Lung (tissue), 12 donors: ENCODE data around the gene FAM98C. TPM values are rescaled to one million over a fixed set of nuclear protein-coding genes. Genes with fewer than 3 reads are reported as not detected.

Experiments used
- ATAC-seq: fragments of 200-7000 bp; cut with Tn5 transposase; one replicate; pipeline ENCODE4 v1.9.1; 2020; ENCODE audit warnings: moderate number of reproducible peaks; ENCODE audit not compliant: insufficient read depth, low FRiP score
- DNase-seq, 3 donors: peaks; one replicate each; pipeline ENCODE4 v3.0.0-alpha.2; 2013 to 2017
- H3K27ac ChIP-seq, 2 donors: one replicate each; pipeline ENCODE4 v1.5.1; 2013; ENCODE audit warnings: mild to moderate bottlenecking in 2 of 2, moderate library complexity in 2 of 2, control low read depth in 1 of 2, inconsistent platforms in 1 of 2, low read depth in 1 of 2, low read length in 1 of 2
- H3K27me3 ChIP-seq, 3 donors: one replicate each; pipeline ENCODE4 v1.5.1; 2013; ENCODE audit warnings: low read length in 2 of 3; ENCODE audit not compliant: control insufficient read depth in 3 of 3, insufficient read depth in 3 of 3
- H3K36me3 ChIP-seq, 4 donors: one replicate each; pipeline ENCODE4 v1.5.1; 2013; ENCODE audit warnings: low read length in 4 of 4, mild to moderate bottlenecking in 1 of 4, moderate library complexity in 1 of 4; ENCODE audit not compliant: control insufficient read depth in 4 of 4, insufficient read depth in 4 of 4
- H3K4me1 ChIP-seq, 5 donors: one replicate each; pipeline ENCODE4 v1.5.1; 2013; ENCODE audit warnings: low read length in 5 of 5, mild to moderate bottlenecking in 2 of 5, moderate library complexity in 1 of 5; ENCODE audit not compliant: control insufficient read depth in 5 of 5, insufficient read depth in 5 of 5
- H3K4me3 ChIP-seq: one replicate; pipeline ENCODE4 v1.5.1; 2013; ENCODE audit warnings: mild to moderate bottlenecking, control low read depth, moderate library complexity
- H3K9ac ChIP-seq, 2 donors: one replicate each; pipeline ENCODE4 v1.5.1; 2013; ENCODE audit warnings: low read length in 2 of 2, control low read depth in 1 of 2; ENCODE audit not compliant: insufficient read depth in 1 of 2
- H3K9me3 ChIP-seq, 4 donors: one replicate each; pipeline ENCODE4 v1.5.1; 2013; ENCODE audit warnings: low read length in 3 of 4, mild to moderate bottlenecking in 1 of 4, moderate library complexity in 1 of 4; ENCODE audit not compliant: control insufficient read depth in 4 of 4, insufficient read depth in 3 of 4
- WGBS, 2 donors: extraction: QIAGEN DNeasy Blood & Tissue Kit; methylation state at CpG; one replicate each; pipeline ENCODE4 v1.1.7; 2013; 5-methylcytosine and 5-hydroxymethylcytosine counted together
- polyA plus RNA-seq, 2 donors: library from polyadenylated mRNA; stranded (reverse); fragments of 200-250 nt; gene quantifications; one replicate each; pipeline ENCODE4 v1.2.1, GENCODE V29; 2013
- total RNA-seq, 2 donors: library from RNA; depleted of rRNA in 1 of 2; stranded (reverse); fragments of >200 nt in 1 of 2; gene quantifications; one replicate each; pipeline ENCODE4 v1.2.1, GENCODE V29; 2014 to 2021
- TF ChIP-seq, protein P1 (sequence below): IDR thresholded peaks from 2 replicates; pipeline ENCODE4 v1.5.1; 2012; ENCODE audit warnings: mild to moderate bottlenecking; ENCODE audit errors: control extremely low read depth, extremely low read depth
- donor health status: control.
- donor health status: control.
- donor health status: Bipolar disorder and iron deficiency.
- donor health status: healthy.
- donor health status: DM: yes; HTN: yes; CAD: no.

The FAM98C gene
- total and polyA plus RNA-seq, 4 donors = 13.1 to 22.0 (median 20.2) TPM

DNA sequence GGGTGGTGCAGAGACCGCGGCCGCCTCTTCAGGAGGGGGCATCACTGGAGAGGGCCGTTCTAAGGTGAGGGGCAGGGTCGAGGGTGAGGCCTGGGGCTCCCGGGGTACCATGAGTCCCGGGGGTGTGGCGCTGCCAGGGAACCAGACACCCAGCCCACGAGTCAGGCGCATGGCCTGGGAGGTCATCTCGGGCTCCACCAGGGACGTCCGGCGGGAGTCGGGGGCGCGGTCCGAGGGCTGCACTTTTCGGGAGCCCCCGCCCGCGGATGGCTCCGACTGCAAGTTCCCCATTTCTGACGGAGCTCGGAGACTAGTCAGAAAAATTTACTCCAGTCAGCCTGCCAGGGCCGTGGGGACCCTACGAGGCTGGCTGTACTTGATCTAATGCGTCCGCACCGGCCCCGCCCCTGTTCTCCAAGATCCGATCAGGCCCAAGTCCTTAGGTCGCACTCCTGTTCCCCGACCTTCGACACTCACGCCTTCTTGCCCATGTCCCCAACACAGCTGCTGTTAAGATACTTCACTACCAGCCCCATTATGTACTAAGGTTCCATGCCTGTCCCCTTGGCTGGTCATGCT lies 15.8 kb upstream of the FAM98C start:
- no peak overlapping the region for H3K9ac ChIP-seq
- DNase-seq = peak in 1 of 3 donors; percentile 17
- peaks cover 0 to 69% (median 40%) of the 10 kb centered on the region in 3 donors for H3K27me3 ChIP-seq

DNA sequence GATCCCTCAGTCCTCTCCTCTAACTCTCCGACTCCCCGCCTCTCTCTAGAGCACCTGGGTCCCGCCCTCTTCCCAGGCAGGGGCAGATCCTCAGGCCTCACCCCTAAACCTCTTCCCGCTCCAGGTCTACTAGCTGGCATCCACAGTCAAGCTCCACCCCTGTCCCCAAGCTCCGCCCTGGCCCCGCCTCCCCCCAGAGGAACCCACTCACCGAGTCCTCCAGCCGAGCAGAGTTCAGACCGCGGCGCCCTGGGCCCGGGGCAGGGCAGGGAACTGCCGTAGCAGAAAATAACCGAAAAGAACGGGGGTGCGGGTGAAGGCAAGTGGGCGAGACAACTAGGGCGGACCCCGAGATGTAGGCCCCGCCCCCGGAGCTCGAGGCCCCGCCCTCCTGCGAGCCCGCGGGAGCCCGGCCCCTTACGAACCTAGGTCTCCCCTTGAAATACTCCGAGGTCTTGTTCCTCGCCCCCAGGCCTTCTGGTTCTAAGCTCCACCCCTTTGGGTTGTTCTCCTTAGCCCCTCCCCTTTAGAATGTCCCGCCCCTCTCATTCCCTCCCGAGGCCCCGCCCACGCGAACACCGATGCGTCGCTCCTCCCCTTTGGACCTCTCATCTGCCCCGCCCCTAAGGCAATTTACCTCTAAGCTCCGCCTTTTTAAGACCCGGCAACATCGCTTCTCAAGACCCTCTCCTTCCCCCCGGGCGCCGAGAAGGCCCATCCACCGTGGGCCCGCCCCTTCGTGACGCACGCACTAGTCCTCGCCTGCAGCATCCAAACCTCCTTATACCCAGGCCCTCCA lies 15.1 kb upstream of the FAM98C start, which contains the start of gene GGN:
Gene GGN (minus strand): TSS at position 485 of the 799 bp plus-strand sequence. CDS start 773 bp downstream, outside the sequence.
- WGBS, 2 donors = 1 to 2% methylated on average over 47 to 51 of the region's 51 CpGs
- no peak within 1 kb of the TSS for H3K9ac ChIP-seq
- TF ChIP-seq, protein P1, sequence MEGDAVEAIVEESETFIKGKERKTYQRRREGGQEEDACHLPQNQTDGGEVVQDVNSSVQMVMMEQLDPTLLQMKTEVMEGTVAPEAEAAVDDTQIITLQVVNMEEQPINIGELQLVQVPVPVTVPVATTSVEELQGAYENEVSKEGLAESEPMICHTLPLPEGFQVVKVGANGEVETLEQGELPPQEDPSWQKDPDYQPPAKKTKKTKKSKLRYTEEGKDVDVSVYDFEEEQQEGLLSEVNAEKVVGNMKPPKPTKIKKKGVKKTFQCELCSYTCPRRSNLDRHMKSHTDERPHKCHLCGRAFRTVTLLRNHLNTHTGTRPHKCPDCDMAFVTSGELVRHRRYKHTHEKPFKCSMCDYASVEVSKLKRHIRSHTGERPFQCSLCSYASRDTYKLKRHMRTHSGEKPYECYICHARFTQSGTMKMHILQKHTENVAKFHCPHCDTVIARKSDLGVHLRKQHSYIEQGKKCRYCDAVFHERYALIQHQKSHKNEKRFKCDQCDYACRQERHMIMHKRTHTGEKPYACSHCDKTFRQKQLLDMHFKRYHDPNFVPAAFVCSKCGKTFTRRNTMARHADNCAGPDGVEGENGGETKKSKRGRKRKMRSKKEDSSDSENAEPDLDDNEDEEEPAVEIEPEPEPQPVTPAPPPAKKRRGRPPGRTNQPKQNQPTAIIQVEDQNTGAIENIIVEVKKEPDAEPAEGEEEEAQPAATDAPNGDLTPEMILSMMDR = no peak
- peaks cover 0 to 10% (median 0%) of the 10 kb centered on the region in 4 donors for H3K9me3 ChIP-seq
- ATAC-seq (peak; percentile 59), DNase-seq (peak; percentile 46 to 74 (median 63))
- peak within 1 kb of the TSS; percentile 18 to 47 for H3K27ac ChIP-seq
- peaks cover 0 to 18% (median 0%) of the 10 kb centered on the region in 5 donors for H3K4me1 ChIP-seq
- H3K36me3 ChIP-seq = peaks cover 4 to 19% (median 14%) of the 10 kb centered on the region in 4 donors
- H3K27me3 ChIP-seq = peaks cover 0 to 73% (median 41%) of the 10 kb centered on the region in 3 donors
- peak within 1 kb of the TSS; percentile 32 for H3K4me3 ChIP-seq

More for the DNA sequence above, 15.8 kb upstream of the FAM98C start:
- WGBS, 2 donors = 3 to 9% methylated on average over 34 to 36 of the region's 36 CpGs
- Histone ChIP-seq H3K4me3 (no peak overlapping the region), H3K9me3 (peaks cover 0 to 13% (median 0%) of the 10 kb centered on the region in 4 donors), H3K36me3 (peaks cover 7 to 24% (median 16%) of the 10 kb centered on the region in 4 donors), H3K27ac (no peak overlapping the region), H3K4me1 (peaks cover 0 to 18% (median 0%) of the 10 kb centered on the region in 5 donors)
- ATAC-seq = no peak
- TF ChIP-seq, protein P1 = no peak

DNA sequence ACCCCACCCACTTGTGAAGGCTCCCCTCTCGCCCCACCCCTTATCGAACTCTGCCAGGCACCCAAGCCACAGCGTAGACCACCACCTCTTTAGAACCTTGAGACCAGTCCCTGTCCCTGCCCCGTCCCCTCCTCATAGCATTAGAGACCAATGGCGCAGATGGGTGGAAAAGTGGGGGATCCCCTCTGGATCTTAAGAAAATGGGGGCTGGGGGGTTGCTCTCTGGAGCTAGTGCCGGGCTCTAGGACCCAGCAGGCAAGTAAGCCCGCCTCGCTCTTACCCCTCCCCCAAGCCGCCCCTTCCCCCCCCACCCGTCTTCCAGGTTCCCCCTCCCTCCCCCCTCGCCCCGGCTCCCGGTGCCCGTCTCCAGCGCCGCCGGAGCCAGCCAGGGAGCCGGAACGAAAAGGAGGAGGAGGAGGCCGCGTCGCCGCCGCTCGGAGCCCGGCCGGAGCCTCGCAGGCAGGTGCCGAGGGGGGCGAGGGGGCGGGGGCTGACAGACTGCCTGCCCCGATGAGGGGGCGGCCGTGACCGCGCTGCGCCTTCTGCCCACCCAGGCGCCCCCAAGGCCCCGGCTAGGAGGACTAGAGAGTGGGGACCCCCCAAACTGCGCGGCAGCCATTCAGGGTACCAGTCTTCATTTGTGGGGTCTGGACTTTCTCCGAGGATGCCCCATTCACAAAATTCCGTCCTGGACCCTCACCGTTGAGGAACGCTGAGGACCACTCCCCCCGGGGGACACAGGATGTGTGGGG lies 14.4 kb upstream of the FAM98C start, which contains the start of gene SPRED3:
Gene SPRED3 (plus strand): TSS at position 349 of the 752 bp plus-strand sequence. CDS start 1,606 bp downstream, outside the sequence.
- DNase-seq = peak in 1 of 3 donors; percentile 18

More for the DNA sequence above, 14.4 kb upstream of the FAM98C start, which contains the start of gene SPRED3:
- Histone ChIP-seq H3K27me3 (peaks cover 0 to 78% (median 43%) of the 10 kb centered on the region in 3 donors), H3K4me1 (peaks cover 0 to 18% (median 0%) of the 10 kb centered on the region in 5 donors), H3K27ac (peak within 1 kb of the TSS; percentile 18 to 47), H3K9me3 (peaks cover 0 to 5% (median 0%) of the 10 kb centered on the region in 4 donors), H3K36me3 (peaks cover 0 to 11% (median 7%) of the 10 kb centered on the region in 4 donors), H3K9ac (no peak within 1 kb of the TSS), H3K4me3 (peak within 1 kb of the TSS; percentile 32)
- ATAC-seq = no peak
- TF ChIP-seq, protein P1 = no peak
- WGBS, 2 donors = 1% methylated on average over 35 to 45 of the region's 46 CpGs
